Progenitor cell of endocrine pancreas (in vitro differentiated cells): ENCODE measurements around the gene WDR27. TPM values are rescaled to one million over a fixed set of nuclear protein-coding genes. Genes with fewer than 3 reads are reported as not detected.

Experiments
- DNase-seq: peaks from one replicate; pipeline ENCODE4 v3.0.0; 2021; ENCODE audit warnings: low spot score; ENCODE audit not compliant: unreplicated experiment
- H3K27ac Mint-ChIP-seq: 2 replicates; pipeline ENCODE4 v1.8.0; 2021; ENCODE audit warnings: mild to moderate bottlenecking, moderate library complexity, mixed read lengths
- H3K27me3 Mint-ChIP-seq: 2 replicates; pipeline ENCODE4 v1.8.0; 2021; ENCODE audit warnings: mixed read lengths
- H3K36me3 Mint-ChIP-seq: 2 replicates; pipeline ENCODE4 v1.8.0; 2022; ENCODE audit warnings: mixed read lengths; ENCODE audit not compliant: insufficient read depth
- H3K4me1 Mint-ChIP-seq: 2 replicates; pipeline ENCODE4 v1.8.0; 2021; ENCODE audit warnings: low read depth, mixed read lengths
- H3K4me3 Mint-ChIP-seq: 2 replicates; pipeline ENCODE4 v1.8.0; 2021; ENCODE audit warnings: low read depth, mild to moderate bottlenecking, moderate library complexity, mixed read lengths
- H3K9me3 Mint-ChIP-seq: 2 replicates; pipeline ENCODE4 v1.8.0; 2021; ENCODE audit warnings: low read depth, mixed read lengths
- total RNA-seq: library from RNA; stranded (reverse); gene quantifications from 2 replicates; pipeline ENCODE4 v1.2.1, GENCODE V29; 2021
- TF ChIP-seq, protein P1 (sequence below): fragments of 200-600 bp; sonication (generic); IDR thresholded peaks from one replicate; pipeline ENCODE4 v1.5.0; 2021; ENCODE audit warnings: antibody characterized with exemption, mild to moderate bottlenecking; ENCODE audit not compliant: unreplicated experiment

WDR27 gene
- total RNA-seq, 1 donor from 2014 or later: 123 TPM

DNA sequence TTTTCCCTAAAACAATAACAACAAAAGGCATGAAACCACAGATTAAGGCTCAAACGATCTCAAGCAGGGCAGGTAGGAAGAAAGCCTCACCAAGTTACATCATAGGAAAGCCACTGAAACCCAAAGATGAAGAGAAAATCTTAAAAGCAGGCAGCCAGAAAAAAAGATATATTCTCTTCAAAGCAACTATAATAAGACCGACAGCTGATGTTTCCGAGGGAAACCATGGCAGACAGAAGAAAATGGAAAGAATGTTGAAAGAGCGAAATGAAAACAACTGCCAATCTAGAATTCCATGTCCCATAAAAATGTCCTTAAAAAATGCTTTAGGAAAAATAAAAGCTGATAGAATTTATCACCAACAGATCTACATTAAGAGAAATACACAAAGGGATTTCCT lies 286.6 kb downstream of the WDR27 start:
- H3K27me3 Mint-ChIP-seq: peaks cover 1% of the 10 kb centered on the region
- TF ChIP-seq, protein P1, sequence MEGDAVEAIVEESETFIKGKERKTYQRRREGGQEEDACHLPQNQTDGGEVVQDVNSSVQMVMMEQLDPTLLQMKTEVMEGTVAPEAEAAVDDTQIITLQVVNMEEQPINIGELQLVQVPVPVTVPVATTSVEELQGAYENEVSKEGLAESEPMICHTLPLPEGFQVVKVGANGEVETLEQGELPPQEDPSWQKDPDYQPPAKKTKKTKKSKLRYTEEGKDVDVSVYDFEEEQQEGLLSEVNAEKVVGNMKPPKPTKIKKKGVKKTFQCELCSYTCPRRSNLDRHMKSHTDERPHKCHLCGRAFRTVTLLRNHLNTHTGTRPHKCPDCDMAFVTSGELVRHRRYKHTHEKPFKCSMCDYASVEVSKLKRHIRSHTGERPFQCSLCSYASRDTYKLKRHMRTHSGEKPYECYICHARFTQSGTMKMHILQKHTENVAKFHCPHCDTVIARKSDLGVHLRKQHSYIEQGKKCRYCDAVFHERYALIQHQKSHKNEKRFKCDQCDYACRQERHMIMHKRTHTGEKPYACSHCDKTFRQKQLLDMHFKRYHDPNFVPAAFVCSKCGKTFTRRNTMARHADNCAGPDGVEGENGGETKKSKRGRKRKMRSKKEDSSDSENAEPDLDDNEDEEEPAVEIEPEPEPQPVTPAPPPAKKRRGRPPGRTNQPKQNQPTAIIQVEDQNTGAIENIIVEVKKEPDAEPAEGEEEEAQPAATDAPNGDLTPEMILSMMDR: no peak
- no peaks in the 10 kb centered on the region for H3K4me1 Mint-ChIP-seq
- peaks cover 2% of the 10 kb centered on the region for H3K36me3 Mint-ChIP-seq
- no peak for DNase-seq
- H3K27ac Mint-ChIP-seq: no peak overlapping the region
- H3K4me3 Mint-ChIP-seq: no peak overlapping the region
- H3K9me3 Mint-ChIP-seq: peaks cover 26% of the 10 kb centered on the region

DNA sequence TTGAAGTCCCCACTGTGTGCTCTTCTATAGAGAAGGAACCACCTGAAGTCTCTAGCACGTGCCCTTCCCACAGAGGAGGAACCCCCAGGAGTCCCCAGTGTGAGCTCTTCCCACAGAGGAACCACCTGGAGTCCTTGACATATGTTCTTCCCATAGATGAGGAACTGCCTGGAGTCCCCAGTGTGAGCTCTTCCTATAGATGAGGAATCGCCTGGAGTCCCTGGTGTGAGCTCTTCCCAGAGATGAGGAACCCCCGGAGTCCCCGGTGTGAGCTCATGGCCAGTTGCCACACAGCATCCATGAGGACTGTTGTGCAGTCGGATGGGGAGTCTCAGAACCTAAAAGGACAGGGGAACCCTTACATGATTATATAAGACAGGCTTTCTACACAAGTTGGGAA lies 290.1 kb downstream of the WDR27 start:
- H3K27ac Mint-ChIP-seq: no peak overlapping the region
- peaks cover 41% of the 10 kb centered on the region for H3K9me3 Mint-ChIP-seq
- no peaks in the 10 kb centered on the region for H3K4me1 Mint-ChIP-seq
- TF ChIP-seq, protein P1: no peak
- H3K4me3 Mint-ChIP-seq: no peak overlapping the region
- peaks cover 2% of the 10 kb centered on the region for H3K36me3 Mint-ChIP-seq
- DNase-seq: no peak
- H3K27me3 Mint-ChIP-seq: no peaks in the 10 kb centered on the region

DNA sequence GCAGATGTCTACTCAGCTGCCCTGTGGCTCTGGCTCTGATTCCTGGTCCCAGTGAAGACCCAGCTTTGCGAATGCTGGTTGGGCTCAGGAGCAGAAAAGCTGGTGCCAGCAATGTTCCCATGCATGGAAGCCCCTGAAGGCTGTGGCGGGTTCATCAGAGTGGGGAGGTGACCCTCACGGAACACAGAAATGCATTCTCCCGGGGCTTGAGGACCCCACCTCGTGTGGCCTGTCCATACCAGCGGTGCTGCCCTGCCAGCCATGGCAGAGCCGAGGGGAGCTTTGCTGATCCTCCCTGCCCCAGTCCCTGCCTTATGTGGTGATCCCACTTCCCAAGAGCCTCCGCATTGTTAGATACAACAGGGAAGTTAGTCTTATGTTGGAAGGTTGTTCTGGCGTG lies 290.5 kb downstream of the WDR27 start:
- no peaks in the 10 kb centered on the region for H3K27me3 Mint-ChIP-seq
- no peak overlapping the region for H3K27ac Mint-ChIP-seq
- H3K9me3 Mint-ChIP-seq: peaks cover 40% of the 10 kb centered on the region

DNA sequence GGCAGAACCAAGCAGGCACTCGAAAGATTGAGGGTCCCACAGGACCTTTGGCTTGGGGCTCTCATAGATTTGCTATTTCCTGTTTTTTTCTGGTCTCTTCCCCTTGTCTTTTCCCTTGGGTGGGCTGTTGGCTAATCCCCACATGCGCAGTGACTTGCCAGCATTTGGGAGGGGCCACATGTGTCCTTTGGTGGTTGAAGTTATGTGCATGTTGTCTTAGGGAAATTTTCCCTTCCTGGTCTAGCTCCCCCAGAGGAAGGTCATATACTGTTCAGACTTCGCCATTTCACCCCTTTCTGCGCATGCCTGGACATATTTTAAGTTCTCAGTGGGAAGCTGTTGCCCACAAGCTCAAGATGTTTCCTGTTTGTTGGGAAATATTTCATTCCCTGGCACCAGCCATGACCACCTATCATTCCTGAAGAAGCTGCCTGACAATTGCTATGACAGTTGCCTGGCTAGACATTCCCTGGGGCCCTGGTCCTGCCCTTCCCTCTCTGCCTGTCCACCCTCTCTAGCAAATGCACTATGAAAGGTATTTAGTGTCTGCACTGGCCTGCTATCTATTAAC lies 292.0 kb downstream of the WDR27 start:
- DNase-seq: no peak
- Mint-ChIP-seq H3K4me1 (no peaks in the 10 kb centered on the region), H3K27me3 (no peaks in the 10 kb centered on the region), H3K27ac (no peak overlapping the region), H3K9me3 (peaks cover 31% of the 10 kb centered on the region), H3K4me3 (no peak overlapping the region), H3K36me3 (peaks cover 2% of the 10 kb centered on the region)
- TF ChIP-seq, protein P1: no peak

More for the DNA sequence above, 290.5 kb downstream of the WDR27 start:
- Mint-ChIP-seq H3K4me3 (no peak overlapping the region), H3K36me3 (peaks cover 2% of the 10 kb centered on the region), H3K4me1 (no peaks in the 10 kb centered on the region)
- TF ChIP-seq, protein P1: no peak
- DNase-seq: no peak

DNA sequence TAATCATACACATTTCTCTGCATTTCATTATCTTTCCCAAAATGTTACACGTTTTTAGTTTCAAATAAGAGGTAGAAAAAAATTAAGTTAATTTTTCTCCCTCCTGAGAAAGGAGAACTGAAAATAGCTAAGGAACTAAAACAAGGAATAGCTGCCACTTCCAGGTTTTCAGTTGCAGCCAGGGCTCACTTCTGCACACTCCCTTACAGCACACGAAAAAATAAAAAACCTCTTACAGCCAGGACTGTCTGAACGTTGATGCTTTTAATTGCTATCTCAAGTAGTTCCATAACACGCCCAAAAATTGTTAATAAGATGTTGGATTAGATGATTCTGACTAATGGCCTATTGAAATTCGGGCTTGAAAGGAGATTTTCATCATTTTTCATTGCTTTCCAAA lies 294.5 kb downstream of the WDR27 start:
- TF ChIP-seq, protein P1: no peak
- H3K9me3 Mint-ChIP-seq: peaks cover 22% of the 10 kb centered on the region
- DNase-seq: no peak
- H3K4me3 Mint-ChIP-seq: no peak overlapping the region
- no peaks in the 10 kb centered on the region for H3K27me3 Mint-ChIP-seq
- no peak overlapping the region for H3K27ac Mint-ChIP-seq
- H3K4me1 Mint-ChIP-seq: no peaks in the 10 kb centered on the region
- no peaks in the 10 kb centered on the region for H3K36me3 Mint-ChIP-seq

Other genes with a start within 250 kb of the WDR27 start
- 25.3 and 25.8 TPM in 2 replicates for gene C6orf120, start 97 bp upstream of the WDR27 start, total RNA-seq
- 103 and 105 TPM in 2 replicates for gene PHF10, start 22.5 kb upstream of the WDR27 start, total RNA-seq
- 1.6 and 1.8 TPM in 2 replicates for gene DYNLT2, start 49.5 kb upstream of the WDR27 start, total RNA-seq
- 30.3 and 33.4 TPM in 2 replicates for gene ERMARD, start 49.6 kb upstream of the WDR27 start, total RNA-seq